Stimulated activated CD8-positive, alpha-beta memory T cell treated with anti-CD3 and anti-CD28 coated beads, Interleukin-7, amount 100 ng/mL, for 48 hours (primary cell): ENCODE results near the gene SRGAP1.
"Not testable (repeated sequence)": the region's sequence is repeated elsewhere in the genome, so short reads cannot be mapped to it uniquely, and the experiment has no call there.

Experiments used
- DNase-seq, 2 donors: peaks; one replicate each; pipeline ENCODE4 v3.0.0-alpha.2; 2020; ENCODE audit warnings: low read depth in 1 of 2; ENCODE audit errors: extremely low read depth in 1 of 2

The SRGAP1 gene

DNA sequence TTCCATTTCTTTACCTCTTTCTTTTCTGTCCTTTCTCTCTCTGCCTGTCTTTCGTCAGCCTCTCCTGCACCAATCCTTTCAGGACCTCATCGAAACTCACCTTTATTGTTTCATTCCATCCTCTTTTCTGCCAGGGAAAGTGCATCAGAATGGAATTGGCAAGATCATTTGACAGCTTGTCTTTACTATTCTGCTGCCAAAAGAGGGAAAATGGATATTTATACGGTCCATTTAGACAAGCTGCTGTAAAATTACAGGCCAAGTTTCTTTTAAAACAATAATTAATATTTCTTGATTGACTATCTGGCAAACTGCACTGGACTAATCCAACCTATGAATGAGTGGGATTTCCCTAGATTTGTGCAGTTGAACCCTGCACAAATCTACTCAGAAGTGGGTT lies 7.6 kb upstream of the SRGAP1 start:
- DNase-seq: no peak

GRCh38 chr12:63838411-63838810 lies 6.1 kb upstream of the SRGAP1 start:
- no peak for DNase-seq

DNA sequence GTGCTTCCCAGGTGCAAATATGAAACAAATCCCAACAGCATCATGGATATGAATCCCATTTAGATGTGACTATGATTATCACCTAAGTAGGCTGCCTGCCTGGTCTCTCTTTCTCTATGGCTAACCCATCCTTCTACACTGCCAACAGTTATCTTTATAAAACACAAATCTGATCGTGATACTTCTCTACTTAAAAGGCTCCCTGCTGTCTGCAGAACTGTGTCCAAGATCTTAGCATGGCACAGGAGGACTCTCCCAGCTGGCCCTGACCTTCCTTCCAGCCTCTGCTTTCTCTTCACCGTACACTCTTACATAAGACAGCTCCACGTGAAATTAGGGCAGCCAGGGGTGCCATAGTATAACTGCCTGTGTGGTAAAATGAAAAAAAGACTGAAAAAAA lies 3.5 kb upstream of the SRGAP1 start:
- no peak for DNase-seq

GRCh38 chr12:63841571-63841970 lies 2.9 kb upstream of the SRGAP1 start:
- DNase-seq: no peak

GRCh38 chr12:63842750-63843149 lies 1.8 kb upstream of the SRGAP1 start:
- not testable (repeated sequence) for DNase-seq

DNA sequence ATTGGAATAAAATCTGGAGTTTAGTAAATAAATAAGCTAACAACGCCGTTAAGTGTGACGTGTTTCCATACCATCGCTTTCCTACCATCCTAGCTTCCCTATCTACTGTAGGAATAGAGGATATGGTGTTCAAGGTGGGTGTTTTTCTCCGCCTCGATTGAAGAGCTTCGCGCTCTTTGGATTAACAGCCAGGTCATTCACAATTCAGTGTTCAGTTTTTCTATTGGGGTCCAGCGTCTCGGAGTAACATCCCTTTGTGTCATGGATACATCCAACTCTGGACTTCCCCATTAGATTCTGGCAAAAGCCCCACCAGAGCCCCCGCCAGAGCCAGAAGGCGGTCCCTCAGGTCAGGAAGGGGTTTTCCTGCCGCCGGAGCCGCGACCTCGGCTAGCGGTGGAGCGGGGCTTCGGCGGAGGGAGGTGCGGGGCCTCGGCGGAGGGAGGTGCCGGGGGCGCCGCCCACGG lies 1.2 kb upstream of the SRGAP1 start:
- DNase-seq: no peak

- peak; percentile 68 to 69 for DNase-seq
Observed at GRCh38 chr12:63843721-63844390, 644 bp upstream of the SRGAP1 start.

GRCh38 chr12:63845726-63846125 lies 1.2 kb downstream of the SRGAP1 start:
- DNase-seq: no peak

GRCh38 chr12:63846238-63846967 lies 1.9 kb downstream of the SRGAP1 start:
- no peak for DNase-seq

GRCh38 chr12:63848450-63848849 lies 4.0 kb downstream of the SRGAP1 start:
- DNase-seq: no peak

- DNase-seq: no peak
Observed at GRCh38 chr12:63849106-63849620, 4.7 kb downstream of the SRGAP1 start.

DNA sequence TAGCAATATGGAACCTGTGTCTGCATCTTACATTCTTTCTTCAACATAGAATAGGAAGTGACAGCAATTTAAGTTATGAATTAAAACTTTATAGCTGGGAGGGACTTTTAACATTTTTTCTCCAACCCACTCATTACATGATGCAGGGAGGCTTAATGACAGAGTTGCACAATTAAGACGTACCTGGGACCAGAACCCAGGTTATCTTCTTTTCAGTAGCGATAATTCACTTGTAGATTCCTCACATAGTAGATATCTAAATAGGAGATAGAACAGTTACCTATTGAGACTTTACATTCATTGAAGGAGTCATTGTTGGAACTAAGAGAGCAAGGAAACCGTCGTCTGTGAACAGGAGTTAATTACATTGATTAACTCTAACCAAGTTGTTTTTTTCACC lies 5.1 kb downstream of the SRGAP1 start:
- DNase-seq: no peak

- no peak for DNase-seq
Observed at GRCh38 chr12:63853978-63854377, 9.5 kb downstream of the SRGAP1 start.

DNA sequence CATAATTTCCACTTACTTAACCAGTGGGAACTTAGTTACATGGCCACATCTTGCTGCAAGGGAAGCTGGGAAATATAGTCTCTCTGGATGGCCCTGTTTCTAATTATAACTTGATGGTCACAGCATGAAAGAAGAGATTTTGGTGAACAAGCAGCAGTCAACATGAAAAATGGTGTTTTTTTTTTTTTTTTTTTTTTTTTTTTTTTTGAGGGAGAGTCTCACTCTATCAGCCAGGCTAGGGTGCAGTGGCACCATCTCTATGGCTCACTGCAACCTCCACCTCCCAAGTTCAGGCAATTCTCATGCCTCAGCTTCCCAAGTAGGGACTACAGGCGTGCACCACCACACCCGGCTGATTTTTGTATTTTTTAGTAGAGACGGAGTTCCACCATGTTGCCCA lies 10.8 kb downstream of the SRGAP1 start:
- no peak for DNase-seq

GRCh38 chr12:63857771-63858670 lies 13.5 kb downstream of the SRGAP1 start:
- no peak for DNase-seq

GRCh38 chr12:63859880-63860279 lies 15.4 kb downstream of the SRGAP1 start:
- not testable (repeated sequence) for DNase-seq

GRCh38 chr12:63862187-63862968 lies 17.9 kb downstream of the SRGAP1 start:
- DNase-seq: no peak

- no peak for DNase-seq
Observed at GRCh38 chr12:63862969-63863230, 18.4 kb downstream of the SRGAP1 start.

DNA sequence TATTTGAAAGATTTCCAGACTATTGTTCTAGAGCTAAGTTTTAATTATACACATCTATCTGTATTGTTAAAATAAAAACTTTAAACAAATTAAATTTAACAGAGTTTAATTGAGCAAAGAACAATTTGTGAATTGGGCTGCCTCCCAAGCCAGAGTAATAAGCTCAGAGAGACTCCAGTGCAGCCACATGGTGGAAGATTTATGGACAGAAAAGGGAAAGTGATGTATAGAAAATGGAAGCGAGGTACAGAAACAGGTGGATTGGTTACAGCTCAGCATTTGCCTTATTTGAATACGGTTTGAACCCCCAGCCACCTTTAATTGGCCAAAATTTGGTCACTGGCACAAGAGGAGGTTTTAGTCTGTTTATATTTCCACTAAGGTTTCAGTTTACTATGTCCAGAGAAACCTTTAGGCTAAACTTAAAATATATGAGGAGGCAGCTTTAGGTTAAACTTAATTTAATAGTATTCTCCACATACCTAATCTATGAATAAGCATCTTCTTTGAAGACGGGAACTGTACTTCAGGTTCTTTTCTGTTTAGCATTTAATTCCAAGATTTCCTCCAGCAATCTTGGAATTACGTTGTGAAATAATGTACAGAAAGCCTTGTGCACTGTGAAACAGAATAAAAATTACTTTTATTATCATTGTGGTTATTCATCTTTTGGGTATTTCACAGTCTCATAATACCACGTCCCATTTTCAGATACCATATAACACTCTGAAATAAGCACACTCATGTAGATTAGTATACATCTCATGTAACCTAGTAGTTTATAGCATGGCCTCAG lies 19.4 kb downstream of the SRGAP1 start:
- no peak for DNase-seq

GRCh38 chr12:63864454-63864706 lies 19.9 kb downstream of the SRGAP1 start:
- DNase-seq: no peak
